Measurements from ENCODE around the gene KCNT1. TPM values are rescaled to one million over a fixed set of nuclear protein-coding genes. Genes with fewer than 3 reads are reported as not detected.
A peak's percentile ranks its signal among the peaks of the same experiment; 100 is the strongest.

The KCNT1 gene
- polyA plus RNA-seq, 10 donors: 2.8 to 13.6 (median 7.2) TPM

GRCh38 chr9:135796784-135797485 is 95.0 kb downstream of the KCNT1 start:
- no peak for DNase-seq

DNA sequence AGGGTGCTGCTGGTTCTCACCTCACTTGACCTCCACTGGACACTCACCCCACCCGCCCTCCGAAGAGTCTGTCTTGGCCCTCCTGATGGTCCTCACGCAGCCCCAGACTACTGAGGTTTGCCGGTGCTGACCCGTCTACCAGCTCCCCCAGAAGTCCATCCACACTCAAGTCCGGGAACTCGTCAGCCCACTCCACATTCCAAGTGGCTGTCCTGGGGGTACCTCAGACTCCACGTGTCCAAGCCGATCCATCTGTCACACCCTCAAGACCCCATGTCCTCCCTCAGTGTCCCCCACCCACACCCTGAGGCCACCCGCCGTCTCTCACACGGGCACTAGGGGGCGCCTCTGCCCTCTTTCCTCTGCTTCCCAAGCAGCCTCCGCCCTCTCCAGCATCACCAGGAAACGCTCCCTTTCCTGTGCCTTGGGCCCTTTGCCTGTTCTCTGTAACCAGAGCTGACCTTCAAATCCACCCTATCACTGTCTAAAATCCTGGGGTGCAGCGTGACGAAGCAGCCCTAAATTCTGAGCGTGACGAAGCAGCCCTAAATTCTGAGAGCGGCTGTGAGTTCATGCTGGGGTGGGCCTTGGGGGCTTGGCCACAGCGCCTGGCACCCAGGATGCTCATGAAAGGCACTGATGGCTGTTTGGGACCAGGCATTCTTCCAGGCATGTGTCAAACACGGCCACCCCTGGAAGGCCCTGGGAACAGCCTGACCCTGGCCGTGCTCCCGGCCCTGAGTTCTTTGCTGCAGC is 95.7 kb downstream of the KCNT1 start:
- DNase-seq: peak in 2 of 3 donors; percentile 23 to 59

- no peak for DNase-seq
These were observed 96.2 kb downstream of the KCNT1 start for GRCh38 chr9:135798263-135798585.

DNA sequence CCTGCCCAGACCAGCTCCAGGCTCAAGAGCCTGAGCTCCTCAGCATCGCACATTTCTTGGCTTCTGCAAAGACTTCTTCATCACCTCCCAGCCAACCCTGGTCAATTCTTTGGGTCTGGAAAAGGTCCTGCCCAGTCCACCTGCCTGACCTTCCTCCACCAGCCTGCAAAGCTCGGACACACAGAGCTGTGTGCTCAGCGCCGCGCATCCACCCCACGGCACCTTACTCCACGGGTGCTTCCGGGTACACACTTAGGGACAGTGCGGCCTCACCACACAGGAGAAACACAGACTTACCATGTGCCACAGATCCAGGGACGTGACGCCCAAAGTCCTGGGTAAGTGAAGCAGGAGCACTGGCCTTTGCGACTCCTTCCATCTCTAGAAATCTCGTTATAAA is 97.3 kb downstream of the KCNT1 start:
- no peak for DNase-seq

- no peak for DNase-seq
These were observed 99.1 kb downstream of the KCNT1 start for GRCh38 chr9:135801070-135801469.

- no peak for DNase-seq
These were observed 101.0 kb downstream of the KCNT1 start for GRCh38 chr9:135802876-135803419.

GRCh38 chr9:135803441-135803840 is 101.5 kb downstream of the KCNT1 start:
- no peak for DNase-seq

DNA sequence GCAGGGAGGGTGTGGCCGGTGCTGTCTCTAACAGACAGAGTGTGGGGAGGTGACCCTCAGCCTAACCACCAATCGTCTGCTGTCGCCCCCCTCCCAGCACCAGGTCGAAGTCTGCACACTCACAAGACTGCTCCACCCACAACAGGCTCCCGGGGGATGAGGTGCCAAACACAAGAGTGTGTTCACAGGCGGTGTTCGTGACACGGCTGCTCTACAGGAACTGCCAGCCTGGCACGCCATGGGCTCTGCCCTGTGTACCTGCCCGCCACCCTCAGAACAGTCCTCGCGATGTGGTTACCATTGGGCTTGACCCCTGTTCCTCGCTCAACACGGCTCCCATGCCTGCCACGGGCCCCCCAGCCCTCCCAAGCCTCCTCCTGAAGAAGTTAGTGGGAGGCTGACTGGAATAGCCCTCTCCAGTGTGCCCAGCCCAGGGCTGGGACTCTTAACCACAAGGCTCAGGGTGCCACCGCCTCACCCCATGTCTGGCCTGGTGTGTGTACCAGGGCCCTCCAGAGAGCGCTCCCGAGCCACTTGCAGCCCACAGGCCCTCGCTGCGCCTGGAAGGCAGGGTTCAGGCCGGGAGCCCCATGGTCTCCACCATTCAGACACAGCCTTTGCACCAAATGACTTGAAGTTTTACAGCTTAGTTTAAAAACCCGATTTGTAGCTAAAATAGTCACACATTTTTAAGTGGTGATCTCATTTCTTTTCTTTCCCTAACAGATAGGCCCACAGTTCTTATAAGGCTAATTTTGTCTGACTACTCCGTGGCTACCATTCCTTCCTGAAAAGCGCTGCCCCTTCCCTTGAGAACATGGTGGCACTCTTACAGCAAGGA is 102.8 kb downstream of the KCNT1 start:
- DNase-seq: no peak

DNA sequence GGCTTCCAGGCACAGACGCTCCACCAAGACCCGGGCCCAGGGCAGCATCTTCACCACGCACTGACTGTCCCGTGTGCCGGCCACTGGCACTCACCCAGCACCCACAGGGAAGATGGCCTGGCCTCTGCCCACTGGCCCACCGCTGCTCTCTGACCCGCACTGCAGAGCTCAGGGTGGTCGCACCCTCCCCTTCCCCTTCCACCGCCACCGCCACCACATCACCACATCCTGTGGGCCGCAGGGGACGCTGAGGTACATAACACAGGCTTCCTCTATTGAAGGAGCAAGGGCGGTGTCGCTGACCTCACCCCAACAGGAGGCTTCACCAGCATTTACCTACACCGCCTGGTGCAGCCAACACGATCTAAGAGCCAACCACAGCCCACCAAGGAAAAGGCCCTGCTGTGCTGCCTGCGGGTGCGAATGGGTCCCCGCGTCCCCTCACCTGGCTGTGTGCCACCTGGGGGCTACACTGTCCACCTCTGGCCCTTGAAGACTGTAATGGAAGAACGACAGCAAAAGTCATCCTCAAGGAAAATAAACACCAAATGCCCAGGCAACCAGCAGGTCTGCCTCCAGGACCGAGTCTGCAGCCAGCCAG is 103.5 kb downstream of the KCNT1 start:
- DNase-seq: no peak

GRCh38 chr9:135809166-135809565 is 107.2 kb downstream of the KCNT1 start:
- peak; percentile 26 to 48 (median 45) for DNase-seq

DNA sequence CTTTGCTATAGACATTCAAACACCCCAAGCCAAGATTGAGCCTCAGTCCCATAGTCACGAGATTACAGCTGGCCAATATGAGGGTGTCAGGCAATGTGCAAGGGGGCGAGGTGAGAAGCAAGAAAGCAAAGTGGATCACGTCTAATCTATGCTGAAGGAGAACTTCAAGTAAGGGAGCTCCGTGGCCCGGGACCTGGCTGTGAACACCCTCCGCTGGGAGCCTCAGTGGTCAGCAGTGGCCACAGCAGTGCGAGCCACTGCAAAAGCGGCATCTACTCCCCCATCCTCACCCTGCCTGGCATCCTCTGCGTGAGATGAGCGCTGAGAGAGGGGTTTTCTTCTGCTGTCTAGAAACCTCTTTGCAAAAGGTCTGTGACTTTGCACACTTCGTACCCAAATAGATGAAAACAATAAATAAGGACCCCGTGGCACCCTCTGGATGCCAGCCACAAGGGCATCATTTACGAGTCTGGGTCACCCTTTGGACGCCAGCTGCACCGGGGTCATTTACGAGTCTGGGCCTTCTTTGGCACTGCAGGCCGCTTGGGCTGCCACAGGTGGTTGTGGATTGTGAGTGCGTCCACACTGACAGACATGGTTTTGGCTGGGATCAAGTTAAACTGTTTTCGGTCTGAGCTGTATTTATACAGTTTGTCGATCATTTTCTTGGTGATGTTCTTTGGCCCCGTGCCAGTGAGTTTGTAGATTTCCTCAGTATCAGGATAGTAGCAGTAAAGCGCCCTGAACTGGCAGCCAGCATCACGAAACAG is 109.0 kb downstream of the KCNT1 start:
- no peak for DNase-seq

- DNase-seq: peak; percentile 58 to 77 (median 62)
These were observed 109.8 kb downstream of the KCNT1 start for GRCh38 chr9:135811801-135812200.

DNA sequence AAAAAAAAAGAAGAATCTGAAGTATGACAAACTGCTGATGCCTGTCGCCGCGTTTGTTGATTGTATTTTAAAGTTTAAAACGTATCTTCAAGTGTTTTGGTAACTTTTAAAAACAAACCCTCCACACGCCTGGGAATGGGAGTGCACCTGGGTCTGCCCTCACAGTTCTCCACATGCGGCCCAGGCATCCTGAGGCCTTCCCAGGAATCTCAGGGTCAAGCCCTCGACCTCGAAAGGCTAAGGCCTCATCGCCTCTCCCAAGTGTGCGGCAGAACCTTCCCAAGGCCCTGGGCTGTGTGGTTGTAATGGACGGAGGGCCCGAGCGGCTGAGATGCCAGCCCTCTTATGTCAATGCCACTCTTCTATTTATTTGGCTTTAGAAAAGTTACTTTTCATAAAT is 111.0 kb downstream of the KCNT1 start:
- no peak for DNase-seq

DNA sequence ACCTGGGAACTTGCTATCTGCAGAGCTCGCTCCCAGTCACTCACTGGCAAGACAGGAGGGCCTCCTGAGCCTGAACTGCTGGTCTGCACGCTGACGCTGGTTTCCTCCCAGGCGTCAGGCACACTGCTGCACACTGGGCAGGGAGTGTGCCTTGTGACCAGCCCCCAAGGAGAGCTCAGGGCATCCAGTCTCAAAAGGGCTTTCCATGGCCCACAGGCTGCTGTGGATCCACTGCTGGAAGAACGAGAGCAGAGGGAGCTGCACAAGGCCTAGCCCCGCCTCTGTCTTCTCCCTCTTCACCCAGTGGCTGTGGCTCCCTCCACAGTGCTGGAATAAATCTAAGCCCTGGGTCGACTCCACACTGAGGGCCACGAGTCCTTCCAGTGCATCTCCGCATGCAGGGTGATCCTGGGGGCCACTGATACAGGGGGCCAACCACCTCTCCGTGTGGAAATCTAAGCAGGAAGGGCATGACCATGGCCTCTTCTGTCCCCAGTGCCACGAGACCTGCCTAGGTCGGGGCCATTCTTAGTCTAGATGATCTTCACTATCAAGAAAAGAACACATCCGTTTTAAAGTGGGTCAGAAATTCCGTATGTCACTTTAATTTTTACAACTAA is 111.8 kb downstream of the KCNT1 start:
- no peak for DNase-seq

DNA sequence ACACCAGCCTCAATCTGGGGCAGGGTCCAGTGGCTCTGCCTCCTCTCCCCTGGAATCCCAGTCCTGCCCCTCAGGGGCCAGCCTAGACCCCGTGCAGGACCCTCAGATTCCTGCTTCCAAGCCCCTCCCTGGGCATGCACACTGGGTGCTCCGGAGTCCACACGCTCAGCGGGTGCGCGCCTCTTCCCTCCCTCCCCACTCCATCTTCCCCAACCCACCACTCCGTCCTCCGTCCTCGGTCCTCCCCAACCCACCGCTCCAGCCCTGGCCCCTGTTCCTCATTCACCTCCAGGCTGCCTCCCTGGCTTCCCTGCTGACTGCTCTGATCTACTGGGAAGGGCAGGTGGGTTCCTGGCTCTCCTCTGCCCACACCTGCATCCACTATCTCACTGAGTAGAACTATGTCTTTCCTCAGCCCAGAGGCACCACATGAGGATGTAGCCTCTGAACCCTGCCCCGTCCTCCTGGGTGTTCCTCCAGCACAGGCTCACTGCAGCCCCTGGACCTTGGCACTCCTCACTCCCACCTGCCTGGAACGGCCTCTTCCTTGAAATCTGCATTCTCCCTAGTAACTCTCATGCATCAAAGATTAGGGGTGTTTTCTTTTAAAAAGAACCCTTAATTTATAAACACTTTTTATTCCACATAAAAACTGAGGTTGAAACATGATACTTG is 112.6 kb downstream of the KCNT1 start:
- DNase-seq: no peak

DNA sequence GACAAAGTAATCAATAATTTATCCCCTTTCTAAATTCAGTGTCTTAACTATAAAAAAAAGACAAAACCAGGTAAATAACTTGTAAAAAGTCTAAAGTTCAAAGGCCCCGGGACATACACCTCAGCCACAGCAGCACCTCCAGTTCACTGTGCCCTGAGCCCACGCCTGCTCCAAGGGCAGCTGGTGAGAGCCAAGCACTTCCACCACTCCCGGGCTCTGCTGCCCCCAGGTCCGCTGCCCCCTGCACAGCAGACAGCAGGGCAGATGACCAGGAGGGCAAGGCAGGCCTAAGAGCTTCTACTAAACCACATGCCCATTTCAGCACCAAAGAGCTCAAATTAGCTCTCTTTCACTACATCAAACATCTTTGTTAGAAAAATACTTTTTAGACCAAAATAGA is 113.4 kb downstream of the KCNT1 start:
- no peak for DNase-seq

DNA sequence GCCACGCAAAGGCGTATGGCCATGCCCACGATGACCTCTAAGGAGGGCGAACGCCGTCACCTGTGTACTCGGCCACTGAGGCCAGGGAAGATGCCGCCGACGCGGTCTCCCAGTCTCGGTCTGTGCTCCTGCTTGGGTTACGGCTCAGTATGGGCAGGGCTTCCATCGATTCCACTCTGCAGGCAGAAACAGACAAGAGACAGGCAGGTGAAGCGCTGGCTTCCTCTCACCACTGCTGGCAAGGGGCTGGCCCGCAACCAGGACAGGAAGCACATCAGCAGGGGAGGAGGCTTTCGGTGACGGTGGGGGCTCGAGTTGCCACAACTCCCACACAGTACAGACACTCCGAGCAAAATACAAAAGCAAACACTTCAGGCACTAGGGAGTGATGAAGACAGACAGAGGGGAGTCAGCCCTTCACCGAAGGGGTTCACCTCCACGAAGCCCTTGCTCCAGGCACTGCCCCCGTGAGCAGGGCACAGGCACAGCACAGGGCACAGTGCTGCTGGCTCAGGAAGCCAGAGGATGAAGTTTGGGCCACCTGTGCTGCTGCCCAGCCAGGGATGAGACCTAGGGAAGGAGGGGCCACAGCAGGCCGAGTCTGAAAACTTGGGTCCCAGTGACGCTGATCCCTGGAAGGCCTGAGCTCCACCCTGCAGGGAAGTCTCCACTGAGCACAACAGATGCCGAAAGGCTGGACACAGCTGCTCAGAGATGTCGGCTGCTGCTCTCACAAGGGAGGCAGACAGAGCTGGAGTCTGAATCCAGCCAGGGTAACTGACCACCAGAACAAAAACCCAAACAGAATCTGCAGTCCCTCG is 114.1 kb downstream of the KCNT1 start:
- DNase-seq: peak in 1 of 3 donors; percentile 62

DNA sequence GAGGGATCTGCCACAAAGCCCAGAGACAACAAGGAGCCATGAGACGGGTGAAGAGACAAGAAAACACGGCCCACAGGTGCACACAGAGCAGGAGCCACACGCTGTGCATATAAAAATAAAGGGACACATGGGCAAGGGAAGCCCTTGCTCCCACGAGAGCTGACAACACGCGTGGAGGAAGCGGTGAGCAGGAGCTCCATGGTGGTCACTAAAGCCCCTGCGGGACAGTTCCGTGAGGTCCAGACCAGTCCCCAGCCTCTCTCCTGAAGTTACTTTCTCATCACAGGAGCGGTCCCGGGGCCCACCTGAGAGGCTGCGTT is 114.6 kb downstream of the KCNT1 start:
- DNase-seq: no peak

All from muscle of back (tissue), 11 donors.